ENCODE measurements around the gene C12orf50.

Gene C12orf50

GRCh38 chr12:88011755-88012154, 17.4 kb downstream of the C12orf50 start:
- no peak overlapping the region for H2AFZ ChIP-seq (ENCODE audit: low read length)
- no peak overlapping the region for H3K9ac ChIP-seq (ENCODE audit: low read depth, low read length, poor library complexity, severe bottlenecking)
- TF ChIP-seq EZH2phosphoT487 (IDR thresholded peaks at IDR 0.05; ENCODE audit: borderline replicate concordance) (no peak), CTCF (conservative IDR thresholded peaks at IDR 0.05; ENCODE audit: low read length) (no peak)
- H3K4me3 ChIP-seq (ENCODE audit: low read length, poor library complexity, severe bottlenecking): no peak overlapping the region
- no peaks in the 10 kb centered on the region for H3K27me3 ChIP-seq (ENCODE audit: insufficient read depth, low read length, poor library complexity, severe bottlenecking)
- H3K36me3 ChIP-seq (ENCODE audit: insufficient read depth, low read length): no peaks in the 10 kb centered on the region
- H3K4me2 ChIP-seq (ENCODE audit: low read depth, low read length, poor library complexity, severe bottlenecking): no peak overlapping the region
- H4K20me1 ChIP-seq (ENCODE audit: insufficient read depth, low read length, poor library complexity, severe bottlenecking): no peaks in the 10 kb centered on the region
- H3K9me3 ChIP-seq (ENCODE audit: insufficient read depth, low read depth, low read length): no peaks in the 10 kb centered on the region
- H3K79me2 ChIP-seq (ENCODE audit: insufficient read depth, low read length): no peaks in the 10 kb centered on the region
- H3K4me1 ChIP-seq (ENCODE audit: insufficient read depth, low read length, poor library complexity, severe bottlenecking): no peaks in the 10 kb centered on the region
- H3F3A ChIP-seq (ENCODE audit: low read depth): no peaks in the 10 kb centered on the region
- H3K9me2 ChIP-seq (replicated peaks; ENCODE audit: low read depth, low read length): no peaks in the 10 kb centered on the region

- Histone ChIP-seq H3K36me3 (ENCODE audit: insufficient read depth, low read length) (no peaks in the 10 kb centered on the region), H4K20me1 (ENCODE audit: insufficient read depth, low read length, poor library complexity, severe bottlenecking) (no peaks in the 10 kb centered on the region), H3K4me3 (ENCODE audit: low read length, poor library complexity, severe bottlenecking) (no peak overlapping the region), H3F3A (ENCODE audit: low read depth) (no peaks in the 10 kb centered on the region), H3K4me1 (ENCODE audit: insufficient read depth, low read length, poor library complexity, severe bottlenecking) (no peaks in the 10 kb centered on the region), H3K79me2 (ENCODE audit: insufficient read depth, low read length) (no peaks in the 10 kb centered on the region), H3K9me2 (replicated peaks; ENCODE audit: low read depth, low read length) (no peaks in the 10 kb centered on the region), H3K27me3 (ENCODE audit: insufficient read depth, low read length, poor library complexity, severe bottlenecking) (no peaks in the 10 kb centered on the region), H3K9ac (ENCODE audit: low read depth, low read length, poor library complexity, severe bottlenecking) (no peak overlapping the region), H3K4me2 (ENCODE audit: low read depth, low read length, poor library complexity, severe bottlenecking) (no peak overlapping the region), H3K9me3 (ENCODE audit: insufficient read depth, low read depth, low read length) (no peaks in the 10 kb centered on the region), H2AFZ (ENCODE audit: low read length) (no peak overlapping the region)
- TF ChIP-seq EZH2phosphoT487 (IDR thresholded peaks at IDR 0.05; ENCODE audit: borderline replicate concordance) (no peak), CTCF (conservative IDR thresholded peaks at IDR 0.05; ENCODE audit: low read length) (no peak)
Measured at GRCh38 chr12:88006351-88006750, 22.9 kb downstream of the C12orf50 start.

GRCh38 chr12:88001327-88001726, 27.9 kb downstream of the C12orf50 start:
- Histone ChIP-seq H3K27me3 (ENCODE audit: insufficient read depth, low read length, poor library complexity, severe bottlenecking) (no peaks in the 10 kb centered on the region), H3K4me2 (ENCODE audit: low read depth, low read length, poor library complexity, severe bottlenecking) (no peak overlapping the region), H4K20me1 (ENCODE audit: insufficient read depth, low read length, poor library complexity, severe bottlenecking) (no peaks in the 10 kb centered on the region), H3K9me2 (replicated peaks; ENCODE audit: low read depth, low read length) (no peaks in the 10 kb centered on the region), H3K4me1 (ENCODE audit: insufficient read depth, low read length, poor library complexity, severe bottlenecking) (no peaks in the 10 kb centered on the region), H3F3A (ENCODE audit: low read depth) (no peaks in the 10 kb centered on the region), H3K4me3 (ENCODE audit: low read length, poor library complexity, severe bottlenecking) (no peak overlapping the region), H3K36me3 (ENCODE audit: insufficient read depth, low read length) (no peaks in the 10 kb centered on the region), H2AFZ (ENCODE audit: low read length) (no peak overlapping the region), H3K9me3 (ENCODE audit: insufficient read depth, low read depth, low read length) (no peaks in the 10 kb centered on the region), H3K9ac (ENCODE audit: low read depth, low read length, poor library complexity, severe bottlenecking) (no peak overlapping the region), H3K79me2 (ENCODE audit: insufficient read depth, low read length) (no peaks in the 10 kb centered on the region)
- no peak for TF ChIP-seq EZH2phosphoT487 (IDR thresholded peaks at IDR 0.05; ENCODE audit: borderline replicate concordance)
- TF ChIP-seq CTCF (conservative IDR thresholded peaks at IDR 0.05; ENCODE audit: low read length): no peak

Data from Loucy (cell line).